ENCODE results near the gene CARD11.
A peak's percentile ranks its signal among the peaks of the same experiment; 100 is the strongest.
"Not testable (repeated sequence)": the region's sequence is repeated elsewhere in the genome, so short reads cannot be mapped to it uniquely, and the experiment has no call there.

The CARD11 gene

DNA sequence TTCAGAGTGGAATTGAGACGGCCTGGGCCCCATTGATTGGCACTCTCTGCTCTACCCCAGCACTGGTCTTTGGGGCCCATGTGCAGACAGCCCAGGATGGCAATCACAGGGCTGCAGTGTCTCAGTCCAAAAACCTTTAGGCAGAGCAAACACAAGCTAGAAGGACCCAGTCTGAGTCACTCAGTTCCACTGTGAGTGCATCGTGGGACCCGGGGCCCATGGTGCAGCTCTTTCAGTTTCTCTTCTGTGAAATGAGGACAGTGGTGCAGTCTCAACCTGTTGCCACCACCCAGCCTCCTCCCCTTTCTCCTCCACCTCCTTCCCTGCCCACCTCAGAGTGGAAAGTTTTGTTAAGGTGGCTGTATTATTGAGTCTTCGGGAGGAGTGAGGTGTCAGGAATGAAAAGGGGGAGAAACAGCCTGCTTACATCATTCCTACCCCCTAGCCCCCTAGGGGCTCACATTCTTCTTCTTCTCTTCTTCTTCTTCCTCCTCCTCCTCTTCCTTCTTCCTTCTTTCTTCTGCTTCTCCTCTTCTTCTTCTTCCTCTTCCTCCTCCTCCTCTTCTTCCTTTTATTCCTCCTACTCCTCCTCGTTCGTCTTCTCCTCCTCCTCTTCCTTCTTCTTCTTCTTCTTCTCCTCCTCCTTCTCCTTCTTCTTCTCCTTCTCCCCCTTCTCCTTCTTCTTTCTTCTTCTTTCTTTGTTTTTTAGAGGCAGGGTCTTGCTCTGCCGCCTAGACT, 19.5 kb upstream of the CARD11 start:
- no peak for DNase-seq

DNA sequence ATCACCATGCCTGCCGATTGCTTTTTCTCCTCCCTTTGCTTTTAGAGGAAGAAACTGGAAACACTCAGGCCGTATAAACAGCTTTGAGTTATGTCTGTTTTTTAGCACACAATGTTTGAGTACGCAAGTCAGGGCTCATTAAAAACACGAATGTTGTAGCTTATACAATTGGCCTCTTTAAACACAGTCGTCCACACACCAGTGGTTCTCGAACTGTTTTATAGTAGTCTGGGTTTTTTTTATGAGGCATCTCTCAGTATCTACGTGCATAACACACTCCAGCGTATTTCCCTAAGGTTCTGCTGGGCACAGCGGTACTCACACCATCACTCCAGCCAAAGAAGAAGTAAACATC, 13.4 kb upstream of the CARD11 start:
- DNase-seq: no peak

DNA sequence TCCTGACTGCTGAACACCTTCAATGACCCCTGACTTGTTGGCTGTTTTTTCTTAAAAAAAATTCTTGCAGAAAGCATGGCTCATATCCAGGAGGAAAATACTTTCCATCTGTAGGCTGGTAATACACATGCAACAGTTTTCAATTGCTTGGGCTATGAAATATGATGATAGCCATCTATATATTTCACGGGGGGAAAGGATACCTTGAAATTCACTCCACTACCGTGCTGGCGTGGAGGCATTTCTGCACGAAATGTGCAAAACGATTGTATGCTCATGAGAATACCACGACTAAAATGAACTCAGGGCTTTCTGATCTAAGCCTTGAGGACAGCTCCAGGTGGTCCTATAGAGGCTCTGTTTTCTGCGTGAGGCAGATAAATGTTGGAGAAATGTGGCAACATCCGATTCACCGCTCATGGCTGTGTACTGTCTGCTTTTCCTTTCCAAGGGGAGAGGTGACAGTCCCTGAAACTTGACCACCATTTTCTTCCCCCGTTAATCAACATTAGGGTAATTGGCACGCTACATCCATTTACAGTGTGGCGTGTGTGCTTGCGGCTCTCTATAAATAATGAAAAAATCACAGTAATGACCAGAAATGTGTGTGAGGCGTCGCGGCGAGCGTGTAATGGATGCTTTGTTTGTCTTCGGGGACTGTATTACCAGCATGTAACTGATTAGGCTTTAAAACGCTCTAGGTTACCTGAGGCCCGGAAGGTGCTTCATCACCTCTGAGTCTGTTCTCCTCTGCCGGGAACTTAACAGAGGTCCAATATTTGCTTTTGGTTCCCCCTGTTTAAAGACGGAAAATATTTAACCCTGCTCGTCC, 12.8 kb upstream of the CARD11 start:
- no peak for DNase-seq

DNA sequence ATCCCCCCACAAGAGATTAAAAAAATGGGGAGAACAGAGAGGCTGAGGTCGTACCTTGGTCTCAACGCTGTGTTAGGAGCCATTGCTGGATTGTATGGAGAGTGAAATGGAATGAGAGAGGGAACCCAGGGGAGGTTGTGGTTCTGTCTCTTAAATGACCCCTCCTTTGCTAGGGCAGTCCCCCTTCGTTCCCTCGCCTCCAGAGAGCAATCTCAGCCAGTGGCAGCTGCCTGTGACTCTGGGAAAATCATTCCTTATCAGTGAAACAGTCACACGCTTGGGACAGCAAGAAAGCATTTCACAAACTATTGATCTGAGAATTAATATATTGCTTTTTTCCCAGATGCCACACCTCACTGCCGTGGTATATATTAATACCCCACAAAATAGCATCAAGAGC, 12.0 kb upstream of the CARD11 start:
- DNase-seq: no peak

DNA sequence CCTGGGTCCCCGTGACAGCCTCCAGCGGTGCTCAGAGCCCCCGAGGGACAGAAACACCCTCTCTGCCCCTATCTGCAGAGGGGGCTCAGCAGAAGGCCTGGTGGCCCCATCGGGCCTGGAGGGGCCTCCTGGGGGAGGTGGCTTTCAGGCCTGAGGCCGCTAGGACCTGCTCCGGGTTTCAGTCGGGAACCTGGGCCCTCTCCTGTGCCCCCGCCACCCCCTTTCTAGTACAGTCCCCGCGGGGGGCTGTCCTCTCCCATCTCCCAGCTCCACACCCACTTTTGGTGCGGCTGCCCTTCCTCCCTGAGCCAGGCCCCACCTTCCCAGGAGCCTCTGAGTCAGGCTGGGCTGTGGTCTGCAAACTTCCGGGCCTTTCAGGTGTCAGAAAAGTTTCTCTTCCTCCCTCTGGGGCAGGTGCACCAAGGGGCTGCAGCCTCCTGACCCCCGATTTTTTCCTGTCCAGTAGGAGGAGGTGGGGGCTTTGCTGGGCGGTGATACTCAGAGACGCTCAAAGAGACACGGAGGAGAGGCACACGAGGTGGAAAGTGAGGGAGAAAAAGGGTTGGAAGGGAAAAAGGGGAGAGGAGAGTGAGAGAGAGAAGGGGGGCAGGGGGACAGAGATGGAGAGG, 692 bp downstream of the CARD11 start:
- no peak for DNase-seq

DNA sequence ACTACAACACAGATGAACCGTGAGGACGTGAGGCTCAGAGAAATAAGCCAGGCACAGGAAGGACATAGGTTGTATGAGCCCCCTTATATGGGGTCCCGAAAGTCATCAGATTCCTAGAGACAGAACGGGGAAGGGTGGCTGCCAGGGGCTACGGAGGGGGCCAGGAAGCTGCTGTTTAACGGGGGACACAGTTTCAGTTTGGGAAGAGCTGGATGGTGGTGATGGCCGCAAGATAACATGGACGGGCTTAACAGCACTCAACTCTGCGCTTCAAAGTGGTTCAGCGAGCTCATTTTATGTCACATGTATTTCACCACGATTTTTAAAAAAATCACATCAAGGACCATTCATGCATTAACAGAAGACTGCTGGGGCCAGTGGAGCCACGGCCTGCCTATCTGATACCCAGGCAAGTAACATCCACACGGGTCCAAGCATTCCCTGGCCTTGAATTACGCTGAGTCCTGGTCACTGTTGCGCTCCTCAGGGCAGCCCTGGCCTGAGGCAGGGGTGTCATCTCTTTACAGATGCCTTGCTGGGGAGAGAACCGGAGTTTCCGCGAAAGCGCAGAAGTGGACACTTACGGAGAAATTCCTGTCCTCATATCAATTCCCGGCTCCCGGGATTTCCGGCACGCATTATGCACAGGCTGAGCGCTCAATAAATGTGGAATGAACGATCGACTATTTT, 1.5 kb downstream of the CARD11 start:
- DNase-seq: no peak

DNA sequence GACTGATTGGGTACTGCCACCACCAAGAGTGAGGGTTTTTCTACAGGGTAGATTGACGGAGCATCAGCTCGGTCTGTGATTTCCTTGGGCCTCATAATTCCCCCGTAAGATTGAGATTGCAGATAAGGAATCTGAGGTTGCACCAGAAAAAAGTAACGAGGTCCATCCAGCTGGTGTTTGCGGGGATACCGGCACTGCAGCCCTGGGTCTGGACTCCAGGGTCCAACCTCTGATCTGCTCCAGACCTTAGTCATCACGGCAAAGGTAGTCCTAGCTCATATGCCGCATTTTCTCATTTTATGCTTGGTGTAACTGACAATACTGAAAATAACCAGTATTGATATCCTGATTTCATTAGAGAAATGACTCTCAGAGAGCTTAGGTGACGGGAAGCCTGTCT, 3.9 kb downstream of the CARD11 start:
- no peak for DNase-seq

DNA sequence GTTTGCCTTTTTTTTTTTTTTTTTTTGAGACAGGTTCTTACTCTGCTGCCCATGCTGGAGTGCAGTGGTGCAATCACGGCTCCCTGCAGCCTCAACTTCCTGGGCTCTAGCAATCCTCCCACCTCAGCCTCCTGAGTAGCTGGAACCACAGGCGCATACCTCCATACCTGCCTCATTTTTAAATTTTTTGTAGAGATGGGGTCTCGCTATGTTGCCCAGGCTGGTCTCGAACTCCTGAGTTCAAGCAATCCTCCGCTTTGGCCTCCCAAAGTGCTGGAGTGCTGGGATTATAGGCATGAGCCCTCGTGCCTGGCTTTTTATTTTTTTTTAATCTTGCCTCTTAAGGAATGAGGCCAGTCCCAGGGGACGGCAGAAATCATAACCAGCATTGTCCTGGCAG, 5.7 kb downstream of the CARD11 start:
- not testable (repeated sequence) for DNase-seq

DNA sequence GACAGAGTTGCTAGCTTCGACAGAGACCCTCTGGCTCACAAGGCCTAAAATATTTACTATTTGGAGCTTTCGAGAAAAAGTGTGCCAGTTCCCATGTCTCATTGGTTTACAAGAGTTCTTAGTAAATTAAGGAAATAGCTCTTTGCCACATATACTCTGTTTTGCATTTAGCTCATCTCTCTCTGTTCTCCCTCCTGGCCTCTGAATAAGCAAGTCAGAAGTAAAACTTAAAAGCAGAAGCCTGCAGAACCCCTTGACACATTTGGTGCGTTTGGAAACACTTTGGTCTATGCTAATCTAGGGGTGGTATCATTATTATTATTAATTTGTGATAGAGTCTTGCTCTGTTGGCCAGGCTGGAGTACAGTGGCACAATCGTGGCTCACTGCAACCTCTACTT, 6.4 kb downstream of the CARD11 start:
- DNase-seq: no peak

DNA sequence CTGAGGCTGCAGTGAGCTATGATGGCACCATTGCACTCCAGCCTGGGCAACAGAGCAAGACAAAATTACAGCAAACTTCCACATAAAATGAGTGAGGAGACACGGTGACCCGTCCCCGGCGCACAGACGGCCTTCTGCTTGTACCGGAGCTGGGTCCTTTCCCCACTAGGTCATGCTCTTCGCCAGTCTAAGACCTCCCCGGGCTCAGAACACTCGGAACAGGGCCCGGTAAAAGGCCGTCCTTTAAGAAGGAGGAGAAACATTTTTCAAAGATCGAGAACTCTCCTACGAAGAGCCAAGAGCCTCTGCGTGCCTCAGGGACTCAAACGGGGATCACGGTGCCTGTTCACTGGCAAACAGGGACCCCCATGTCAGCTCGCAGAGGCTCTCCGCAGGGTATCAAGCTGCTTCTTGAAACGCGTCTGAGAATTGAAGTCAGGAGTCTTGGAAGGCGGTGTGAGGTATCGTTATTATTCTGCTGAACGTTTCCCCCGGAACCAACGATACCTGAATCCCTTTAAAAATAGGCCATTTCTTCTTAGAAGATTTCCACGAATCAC, 9.0 kb downstream of the CARD11 start:
- DNase-seq: no peak

DNA sequence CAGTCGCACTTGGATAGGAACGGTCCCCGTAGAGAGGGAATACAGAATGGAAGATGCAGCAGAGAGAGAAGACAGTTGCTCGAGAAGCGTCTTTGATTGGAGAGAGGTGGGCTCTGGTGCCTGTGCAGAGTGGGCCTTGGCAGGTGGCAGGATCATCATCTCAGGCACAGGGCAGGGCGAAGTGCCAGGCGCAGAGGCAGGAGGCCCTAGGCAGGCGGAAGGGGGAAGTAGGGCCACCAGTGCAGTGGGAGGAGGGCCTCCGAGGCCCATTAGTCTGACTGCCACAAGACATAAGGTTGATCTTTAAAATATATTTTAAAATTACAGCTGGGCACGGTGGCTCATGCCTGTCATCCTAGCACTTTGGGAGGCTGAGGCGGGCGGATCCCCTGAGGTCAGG, 10.1 kb downstream of the CARD11 start:
- peak; percentile 51 for DNase-seq

DNA sequence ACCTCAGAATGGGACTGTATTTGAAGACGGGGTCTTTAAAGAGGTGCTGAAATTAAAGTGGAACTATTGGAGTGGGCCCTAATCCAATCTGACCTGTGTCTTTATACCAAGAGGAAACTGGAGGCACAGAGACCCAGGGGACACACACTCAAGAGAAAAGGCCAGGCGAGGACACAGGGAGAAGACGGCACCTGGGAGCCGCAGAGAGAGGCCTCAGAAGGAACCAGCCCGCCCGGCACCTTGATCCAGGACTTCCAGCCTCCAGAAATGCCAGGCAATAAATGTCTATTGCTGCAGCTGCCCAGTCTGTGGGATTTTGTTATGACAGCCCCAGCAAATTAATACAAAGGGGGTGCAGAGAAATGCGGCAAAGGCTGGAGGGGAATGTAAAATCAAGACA, 10.5 kb downstream of the CARD11 start:
- no peak for DNase-seq

DNA sequence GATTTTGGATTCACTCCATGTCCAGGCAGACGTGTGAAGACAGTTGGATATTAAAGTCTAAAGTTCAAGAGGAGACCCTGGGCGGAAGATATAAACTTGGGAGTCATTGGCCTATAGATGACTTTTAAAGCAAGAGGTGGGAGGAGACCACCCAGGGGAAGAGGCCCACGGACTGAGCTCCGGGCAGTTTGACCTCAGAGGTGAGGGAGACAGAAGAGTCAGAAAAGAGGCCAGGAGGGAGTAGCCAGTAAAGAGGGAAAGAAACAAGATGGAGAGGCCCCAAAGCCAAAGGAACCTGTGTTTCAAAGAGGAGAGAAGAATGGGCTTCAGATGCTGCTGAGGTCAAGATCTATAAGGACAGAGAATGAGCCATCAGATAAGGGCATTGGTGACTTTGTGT, 11.4 kb downstream of the CARD11 start:
- DNase-seq: no peak

DNA sequence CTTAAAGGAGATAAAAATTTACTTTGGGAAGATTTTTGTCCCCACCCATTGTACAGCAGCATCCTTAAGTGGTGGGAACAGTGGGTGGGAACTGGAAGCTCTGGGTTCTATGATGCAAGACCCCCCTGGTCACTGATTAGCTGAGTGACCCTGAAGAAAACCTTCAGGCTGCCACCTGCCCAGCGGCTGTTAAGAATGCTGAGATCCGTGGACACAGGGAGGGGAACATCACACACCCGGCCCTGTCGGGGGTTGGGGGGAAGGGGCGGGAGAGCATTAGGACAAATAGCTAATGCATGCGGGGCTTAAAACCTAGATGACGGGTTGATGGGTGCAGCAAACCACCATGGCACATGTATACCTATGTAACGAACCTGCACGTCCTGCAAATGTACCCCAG, 14.5 kb downstream of the CARD11 start:
- no peak for DNase-seq

DNA sequence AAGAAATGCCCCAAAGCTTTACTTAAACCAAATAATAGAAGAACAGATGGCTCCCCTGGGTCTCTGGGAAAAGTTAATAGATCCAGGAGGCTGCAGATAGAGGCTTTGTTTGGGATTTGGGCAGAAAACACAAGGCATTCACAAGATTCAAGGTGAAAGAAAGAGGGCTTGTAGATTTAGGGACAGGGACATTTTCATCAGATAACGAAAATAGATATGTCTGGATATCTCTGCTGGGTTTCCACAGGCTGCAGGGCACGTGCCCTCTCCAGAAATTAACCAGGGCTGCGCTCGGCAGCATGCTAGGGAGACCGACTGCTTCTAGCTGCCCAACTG, 14.9 kb downstream of the CARD11 start:
- peak; percentile 50 for DNase-seq

DNA sequence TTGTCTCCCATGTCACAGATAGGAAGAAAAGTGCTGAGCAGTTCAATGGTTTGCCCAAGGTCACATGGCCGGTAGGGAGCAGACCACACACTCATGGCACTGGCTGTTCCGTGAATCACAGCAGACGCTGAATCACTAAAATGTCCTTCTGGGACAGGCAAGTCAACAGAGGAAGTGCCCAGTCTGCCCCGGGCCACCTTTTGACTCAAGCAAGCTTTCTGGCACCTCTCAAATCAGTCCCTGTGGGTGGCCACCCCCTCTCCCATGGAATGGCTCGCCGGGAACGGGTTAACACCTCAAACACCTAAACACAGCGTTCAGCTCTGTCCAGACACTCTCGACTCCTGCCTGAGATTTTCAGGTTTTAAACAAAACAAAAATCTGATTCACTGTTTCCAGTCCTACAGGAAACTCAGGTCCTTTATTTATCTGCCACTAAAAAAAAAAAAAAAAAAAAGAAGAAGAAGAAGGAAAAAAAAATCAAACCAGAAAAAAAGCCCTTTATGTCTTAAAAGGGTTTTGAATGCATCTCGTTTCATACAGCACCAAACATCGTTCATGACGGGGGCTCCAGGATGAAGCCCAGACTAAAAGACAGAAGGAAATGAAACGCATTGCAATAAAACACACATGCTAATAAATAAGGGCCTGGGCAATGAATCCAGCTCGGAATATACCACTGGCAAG, 15.5 kb downstream of the CARD11 start:
- DNase-seq: no peak

DNA sequence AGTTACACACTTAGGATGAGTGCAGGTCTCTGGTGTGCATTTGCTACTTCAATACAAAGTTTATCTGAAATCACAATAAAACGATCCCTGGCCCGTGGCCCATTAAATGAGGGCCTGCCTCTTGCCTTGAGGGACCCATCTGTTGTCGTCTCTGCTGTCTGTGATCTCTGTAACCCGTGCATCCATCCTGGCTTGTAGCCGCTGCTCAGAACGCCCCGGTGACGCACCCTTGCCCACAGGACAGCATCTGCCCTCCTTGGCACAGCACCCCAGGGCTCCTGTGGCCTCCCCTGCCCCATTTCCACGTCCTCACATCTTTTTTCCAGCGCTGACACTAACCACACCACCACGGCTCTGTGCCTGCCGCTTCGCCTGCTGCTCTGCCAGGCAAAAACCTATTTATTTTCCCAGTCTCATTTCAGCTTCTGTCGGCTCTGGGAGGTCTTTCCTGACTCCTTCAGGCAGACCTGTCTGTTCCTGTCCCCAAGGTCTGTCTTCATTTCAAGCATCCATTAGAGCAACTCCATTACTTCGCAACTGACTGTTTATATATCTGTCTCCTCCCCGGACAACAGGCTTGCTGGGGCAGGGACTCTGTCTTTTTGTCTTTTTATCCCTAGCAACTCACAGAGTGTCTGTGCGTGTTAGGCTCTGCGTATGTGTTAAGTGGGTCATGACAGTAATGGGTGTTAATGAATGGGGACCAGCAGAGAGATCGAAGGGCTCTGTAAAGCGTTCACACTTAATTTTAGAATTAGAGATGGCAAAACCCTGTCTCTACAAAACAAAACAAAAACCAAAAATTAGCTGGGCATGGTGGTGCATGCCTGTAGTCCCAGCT, 16.4 kb downstream of the CARD11 start:
- DNase-seq: peak; percentile 89

DNA sequence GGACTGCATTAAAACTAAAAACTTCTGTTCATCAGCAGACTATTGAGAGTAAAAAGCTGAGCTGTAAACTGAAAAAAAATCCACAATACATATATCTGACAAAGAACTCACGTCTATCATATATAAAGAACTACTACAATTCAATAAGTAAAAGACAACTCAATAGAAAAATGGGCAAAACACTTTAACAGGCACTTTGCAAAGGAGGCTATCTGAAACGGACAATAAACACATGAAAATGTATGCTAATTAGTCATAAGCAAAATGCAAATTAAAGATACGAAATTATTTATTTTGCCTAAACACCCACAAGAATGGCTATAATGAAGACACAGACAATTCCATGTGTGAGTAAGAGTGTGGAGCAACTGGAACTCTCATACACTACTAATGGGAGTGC, 18.1 kb downstream of the CARD11 start:
- no peak for DNase-seq

DNA sequence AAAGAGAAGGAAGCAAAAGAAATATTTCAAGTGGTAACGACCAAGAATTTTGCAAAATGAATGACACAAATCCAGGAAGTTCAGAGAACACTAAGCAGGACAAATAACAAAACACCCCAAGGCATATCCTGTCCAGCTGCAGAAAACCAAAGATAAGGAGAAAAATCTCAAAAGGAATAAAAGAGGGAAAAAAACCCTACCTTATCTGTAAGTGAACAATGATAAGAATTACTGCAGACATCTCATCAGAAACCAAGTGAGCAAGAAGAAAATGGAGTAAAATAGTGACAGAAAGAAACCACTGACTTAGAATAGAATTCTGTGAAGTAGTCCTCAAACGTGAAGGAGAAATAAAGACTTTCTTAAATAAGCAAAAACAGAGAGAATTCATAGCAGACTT, 21.8 kb downstream of the CARD11 start:
- no peak for DNase-seq

DNA sequence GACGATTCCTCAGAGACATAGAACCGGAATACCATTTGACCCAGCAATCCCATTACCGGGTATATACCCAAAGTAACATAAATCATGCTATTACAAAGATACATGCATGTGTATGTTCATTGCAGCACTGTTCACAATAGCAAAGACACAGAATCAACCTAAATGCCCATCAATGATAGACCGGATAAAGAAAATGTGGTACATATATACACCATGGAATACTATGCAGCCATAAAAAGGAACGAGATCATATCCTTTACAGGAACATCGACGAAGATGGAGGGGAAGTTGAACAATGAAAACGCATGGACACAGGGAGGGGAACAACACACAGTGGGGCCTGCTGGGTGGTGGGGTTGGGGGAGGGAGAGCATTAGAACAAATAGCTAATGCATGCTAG, 22.4 kb downstream of the CARD11 start:
- not testable (repeated sequence) for DNase-seq

DNA sequence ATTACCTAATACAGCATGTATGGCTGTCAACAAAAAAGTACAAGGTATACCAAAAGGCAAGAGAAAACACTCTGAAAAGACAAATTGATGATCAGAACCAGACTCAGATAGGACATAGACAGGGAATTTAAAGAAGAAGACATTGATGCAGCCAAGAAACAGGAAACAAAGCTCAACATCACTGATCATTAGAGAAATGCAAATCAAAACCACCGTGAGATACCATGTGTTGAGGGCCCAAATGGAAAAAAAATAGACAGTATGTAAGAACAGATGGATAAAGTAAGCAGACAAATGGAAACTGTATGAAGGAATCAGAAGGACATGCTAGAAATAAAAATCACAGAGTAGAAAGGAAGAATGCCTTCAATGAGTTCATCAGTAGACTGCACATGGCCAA, 23.3 kb downstream of the CARD11 start:
- no peak for DNase-seq

DNA sequence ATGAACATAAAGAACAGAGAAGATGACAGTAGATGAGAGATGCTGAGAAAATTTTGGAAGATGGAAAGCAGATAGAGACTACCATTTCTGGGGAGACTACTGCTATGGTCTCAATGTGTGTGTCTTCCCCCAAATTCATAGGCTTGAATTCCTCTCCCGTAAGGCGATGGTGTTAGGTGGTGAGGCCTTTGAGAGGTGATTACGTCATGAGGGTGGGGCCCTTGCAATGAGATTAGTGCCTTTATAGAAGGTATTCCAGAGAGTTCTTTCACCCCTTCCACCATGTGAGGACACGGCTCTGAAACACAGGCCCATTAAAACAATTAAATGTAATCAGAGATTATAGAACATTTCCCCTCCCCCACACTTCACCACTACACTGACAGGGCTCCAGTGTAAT, 23.9 kb downstream of the CARD11 start:
- no peak for DNase-seq

All from NCI-H1694 (cell line).